ENCODE results near the gene GPC5. TPM values are rescaled to one million over a fixed set of nuclear protein-coding genes. Genes with fewer than 3 reads are reported as not detected.

The GPC5 gene
- polyA plus RNA-seq, 3 donors = 0.04 to 1.0 TPM; not detected in 1

DNA sequence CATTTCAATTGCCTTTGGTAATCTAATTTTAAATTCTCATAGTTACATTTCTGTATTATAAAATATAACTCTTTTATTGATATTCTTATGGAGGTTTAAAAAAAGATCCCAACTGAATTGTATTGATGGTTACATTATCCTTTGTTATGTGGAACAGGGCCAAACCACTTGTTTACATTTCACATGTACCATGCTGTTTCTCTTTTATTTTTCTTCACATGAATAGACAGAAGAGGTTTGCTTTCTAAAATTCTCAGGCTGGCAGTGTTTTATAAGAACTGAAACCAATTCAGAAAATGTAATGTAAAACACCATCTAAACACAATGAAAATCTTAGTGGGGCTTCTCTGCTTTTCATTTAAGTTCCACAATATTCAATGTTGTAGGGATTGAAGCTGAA, 122.5 kb downstream of the GPC5 start:
- H3K27ac ChIP-seq (ENCODE audit: low read depth, low read length) = no peak overlapping the region

DNA sequence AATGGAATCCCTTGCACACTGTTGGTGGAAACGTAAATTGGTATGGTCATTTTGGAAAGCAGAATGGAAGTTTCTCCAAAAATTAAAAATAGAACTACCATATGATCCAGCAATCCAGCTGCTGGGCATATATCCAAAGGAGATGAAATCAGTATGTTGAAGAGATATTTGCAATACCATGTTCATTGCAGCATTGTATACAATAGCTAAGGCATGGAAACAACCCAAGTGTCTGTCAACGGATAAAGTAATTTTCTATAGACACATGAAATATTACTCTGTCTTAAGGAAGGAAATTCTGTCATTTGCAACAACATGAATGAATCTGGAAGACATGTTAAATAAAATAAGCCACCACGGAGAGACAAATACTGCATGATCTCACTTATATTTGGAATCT, 124.7 kb downstream of the GPC5 start:
- WGBS, 3 donors = 71 to 82% (median 75%) methylated on average over 3 of the region's 3 CpGs
- no peak overlapping the region for H3K27ac ChIP-seq (ENCODE audit: low read depth, low read length)

DNA sequence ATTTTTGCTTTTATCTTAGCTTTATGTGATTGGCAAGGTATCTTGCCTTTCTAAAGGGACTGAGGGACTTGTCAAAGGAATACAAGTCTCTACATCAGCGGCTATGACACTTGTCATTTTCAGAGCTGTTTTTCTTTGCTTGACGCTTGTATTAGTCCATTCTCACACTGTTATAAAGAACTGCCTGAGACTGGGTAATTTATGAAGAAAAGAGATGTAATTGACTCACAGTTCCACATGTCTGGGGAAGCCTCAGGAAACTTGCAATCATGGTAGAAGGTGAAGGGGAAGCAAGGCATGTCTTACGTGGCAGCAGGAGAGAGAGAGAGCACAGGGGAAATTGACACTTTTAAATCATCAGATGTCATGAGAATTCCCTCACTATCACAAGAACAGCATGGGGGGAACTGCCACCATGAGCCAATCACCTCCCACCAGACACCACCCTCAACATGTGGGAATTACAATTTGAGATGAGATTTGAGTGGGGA, 128.2 kb downstream of the GPC5 start:
- 81 to 84% (median 82%) methylated on average over 3 of the region's 3 CpGs for WGBS, 3 donors
- no peak overlapping the region for H3K27ac ChIP-seq (ENCODE audit: low read depth, low read length)

DNA sequence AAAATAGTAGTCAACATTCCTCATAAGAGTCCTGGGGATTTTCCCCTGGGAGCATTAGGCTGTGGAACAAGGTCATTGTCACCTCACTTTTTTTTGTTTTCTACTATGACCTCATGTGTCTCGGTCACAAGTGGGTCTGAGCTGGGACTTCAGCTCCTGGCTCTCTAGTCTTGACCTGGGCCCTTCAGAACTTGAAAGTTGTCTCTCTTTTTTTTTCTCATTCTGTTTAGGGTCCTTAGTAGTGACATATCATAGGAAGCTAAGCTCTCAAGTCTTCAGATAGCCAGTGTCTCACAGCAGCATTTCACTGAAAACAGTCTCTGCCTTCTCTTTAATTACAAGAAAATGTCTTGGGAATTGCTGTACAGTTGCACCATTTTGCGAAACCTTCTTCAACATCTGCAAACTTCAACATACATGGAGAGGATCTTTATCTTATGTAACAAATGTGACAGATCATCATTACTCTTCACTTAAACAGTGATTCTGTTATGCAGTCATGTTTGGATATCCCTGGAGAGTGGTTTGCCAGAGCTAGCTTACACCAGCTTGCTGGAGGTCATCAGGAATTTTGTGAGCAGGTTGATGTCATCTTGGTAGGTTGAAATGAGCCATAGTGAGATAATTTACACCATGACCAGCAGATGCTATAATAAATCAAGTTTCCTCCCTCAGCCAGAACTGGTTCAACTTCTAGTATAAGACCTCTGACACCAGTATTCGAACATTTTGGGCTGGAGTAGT, 131.5 kb downstream of the GPC5 start:
- WGBS, 3 donors = 65 to 79% (median 74%) methylated on average over 3 of the region's 3 CpGs

DNA sequence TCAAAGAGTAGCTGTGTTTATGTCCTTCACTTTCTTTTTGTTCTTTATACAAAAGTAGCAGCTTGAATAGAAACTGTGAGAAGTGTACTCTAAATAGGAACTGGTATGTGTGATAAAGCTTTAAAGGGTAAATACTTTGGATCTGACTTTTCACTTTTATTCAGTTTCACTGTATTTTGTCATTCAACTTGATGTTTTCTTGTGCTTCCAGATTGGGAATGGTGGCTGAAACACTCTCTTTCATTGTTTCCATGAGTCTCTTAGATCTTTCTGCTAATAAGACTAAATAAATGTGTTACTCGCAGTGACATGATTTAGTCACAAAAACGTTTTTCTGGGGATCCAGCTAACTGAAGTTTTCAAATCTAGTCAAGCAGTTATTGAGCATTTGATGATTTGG, 133.2 kb downstream of the GPC5 start:
- 54 to 55% (median 55%) methylated on average over 2 of the region's 2 CpGs for WGBS, 3 donors
- H3K27ac ChIP-seq (ENCODE audit: low read depth, low read length) = no peak overlapping the region

More for the DNA sequence above, 131.5 kb downstream of the GPC5 start:
- H3K27ac ChIP-seq (ENCODE audit: low read depth, low read length) = no peak overlapping the region

DNA sequence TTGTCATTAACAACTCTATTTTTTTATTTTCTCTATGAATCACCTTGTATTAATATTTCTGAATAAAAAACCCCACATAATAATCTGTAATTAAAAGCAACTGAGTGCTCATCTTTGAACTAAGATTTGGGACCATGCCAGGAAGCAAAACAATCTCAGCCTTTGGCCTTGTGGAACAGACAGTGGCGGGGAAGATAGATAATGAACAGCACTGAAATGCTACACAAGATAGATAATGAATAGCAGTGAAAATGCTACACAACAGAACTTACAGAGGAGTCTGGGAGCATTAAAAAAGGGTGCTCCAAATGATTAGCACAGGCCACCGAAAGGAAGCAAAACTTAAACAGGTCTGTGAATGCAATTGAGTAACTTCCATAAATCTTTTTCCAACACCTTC, 134.9 kb downstream of the GPC5 start:
- 62 to 73% (median 73%) methylated on average over 2 of the region's 2 CpGs for WGBS, 3 donors
- H3K27ac ChIP-seq (ENCODE audit: low read depth, low read length) = no peak overlapping the region

DNA sequence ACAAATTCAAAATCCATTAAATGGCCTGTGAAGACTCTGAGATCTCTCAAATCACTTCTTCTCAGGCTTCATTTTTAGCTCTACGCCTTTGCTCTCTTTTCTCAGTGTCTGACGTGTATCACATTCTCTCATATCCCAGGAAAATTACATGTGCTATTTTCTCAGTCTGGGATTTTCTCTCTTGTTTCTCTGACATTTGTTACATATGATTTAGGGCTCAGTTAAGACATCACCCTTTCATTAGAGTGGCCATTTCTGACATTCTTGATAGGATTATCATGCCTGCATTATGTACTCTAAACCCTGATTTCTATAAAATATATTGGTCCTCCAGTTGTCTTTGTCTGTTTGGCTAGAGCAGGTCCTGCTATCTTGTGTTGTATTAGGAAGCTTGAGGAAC, 136.6 kb downstream of the GPC5 start:
- no peak overlapping the region for H3K27ac ChIP-seq (ENCODE audit: low read depth, low read length)
- WGBS, 3 donors = 84 to 95% (median 90%) methylated on average over 2 of the region's 2 CpGs

DNA sequence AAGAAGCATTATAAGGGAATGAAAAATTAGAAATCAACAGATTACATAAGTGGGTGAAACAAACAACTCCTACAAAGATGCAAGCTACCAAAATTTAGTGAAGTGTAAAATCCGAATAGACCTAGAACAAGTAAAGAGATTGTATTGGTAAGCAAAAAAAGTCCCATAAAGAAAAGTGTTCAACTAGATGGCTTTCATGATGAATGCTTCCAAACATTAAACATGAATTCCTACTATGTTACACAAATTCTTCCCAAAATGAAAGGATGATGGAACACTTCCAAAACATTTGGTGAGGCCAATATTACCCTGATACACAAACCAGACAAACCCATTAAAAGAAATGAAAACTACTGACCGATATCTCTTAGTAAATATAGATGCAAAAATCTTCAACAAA, 139.0 kb downstream of the GPC5 start:
- H3K27ac ChIP-seq (ENCODE audit: low read depth, low read length) = no peak overlapping the region
- 81 to 92% (median 89%) methylated on average over 2 of the region's 2 CpGs for WGBS, 3 donors

DNA sequence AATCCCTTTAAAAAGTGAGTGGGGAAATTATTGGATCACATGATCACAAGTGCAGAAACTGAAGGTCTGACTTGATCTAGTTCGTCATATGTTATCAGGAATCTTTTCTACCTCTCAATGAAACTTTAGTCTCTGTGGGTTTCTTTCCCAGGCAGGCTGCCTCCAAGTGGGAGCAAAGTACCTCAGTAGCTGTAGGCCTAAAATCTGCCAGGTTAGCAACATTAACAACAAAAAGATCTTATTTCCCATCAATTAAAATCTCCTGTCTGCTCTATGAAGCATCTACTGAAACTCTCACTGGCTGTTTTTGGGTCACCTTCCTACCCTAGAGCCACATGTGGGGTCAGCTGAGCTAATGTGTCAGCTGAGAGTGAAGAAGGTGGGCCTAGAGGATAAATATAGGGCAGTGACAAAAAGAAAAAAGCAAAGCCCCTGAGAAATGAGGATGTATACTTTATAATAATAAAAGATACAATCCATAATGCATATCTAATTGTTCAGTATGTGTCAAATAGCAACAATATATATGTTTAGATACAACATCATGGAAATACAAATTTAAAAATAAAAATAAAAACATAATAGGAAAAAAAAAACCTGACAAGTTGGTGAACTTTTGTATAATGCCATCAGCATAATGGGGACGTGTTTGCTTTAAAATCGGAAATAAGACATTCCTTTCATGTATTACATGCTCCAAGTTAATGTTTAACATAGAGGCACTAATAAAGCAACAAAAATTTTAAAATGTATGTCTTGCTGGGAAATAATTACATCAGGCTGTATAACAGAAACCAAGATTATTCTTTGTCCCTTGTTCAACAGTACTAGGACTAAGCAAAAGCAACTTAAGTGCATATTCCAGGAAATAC, 141.1 kb downstream of the GPC5 start:
- H3K27ac ChIP-seq (ENCODE audit: low read depth, low read length) = no peak overlapping the region
- 41 to 91% (median 85%) methylated on average over 3 of the region's 3 CpGs for WGBS, 3 donors

DNA sequence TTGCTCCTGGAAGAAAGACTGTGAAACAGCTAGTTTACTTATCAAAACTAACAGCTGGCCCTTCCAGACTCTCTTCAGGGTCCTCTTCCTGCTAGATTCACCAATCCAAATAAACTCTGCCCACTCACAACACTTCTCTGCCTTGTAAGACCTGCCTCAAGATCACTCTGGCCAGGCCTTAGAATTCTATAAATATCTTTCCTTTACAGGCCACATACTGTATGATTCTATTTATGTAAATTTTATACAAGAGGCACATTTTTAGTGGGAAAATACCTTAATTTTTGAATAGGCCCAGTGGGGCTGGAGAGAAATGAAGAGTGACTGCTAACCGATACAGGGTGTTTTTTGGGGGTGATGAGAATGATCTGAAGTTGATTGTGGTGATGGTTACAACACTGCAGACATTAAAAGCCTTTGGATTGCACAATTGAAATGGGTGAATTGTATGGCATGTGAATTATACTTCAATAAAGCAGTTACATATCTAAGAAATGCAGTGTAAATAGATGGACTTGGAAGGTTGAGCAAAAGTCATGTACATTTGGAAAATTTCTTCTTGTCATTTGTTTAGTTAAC, 141.8 kb downstream of the GPC5 start:
- H3K27ac ChIP-seq (ENCODE audit: low read depth, low read length) = no peak overlapping the region
- WGBS, 3 donors = 75 to 91% (median 89%) methylated on average over 1 of the region's 1 CpG

DNA sequence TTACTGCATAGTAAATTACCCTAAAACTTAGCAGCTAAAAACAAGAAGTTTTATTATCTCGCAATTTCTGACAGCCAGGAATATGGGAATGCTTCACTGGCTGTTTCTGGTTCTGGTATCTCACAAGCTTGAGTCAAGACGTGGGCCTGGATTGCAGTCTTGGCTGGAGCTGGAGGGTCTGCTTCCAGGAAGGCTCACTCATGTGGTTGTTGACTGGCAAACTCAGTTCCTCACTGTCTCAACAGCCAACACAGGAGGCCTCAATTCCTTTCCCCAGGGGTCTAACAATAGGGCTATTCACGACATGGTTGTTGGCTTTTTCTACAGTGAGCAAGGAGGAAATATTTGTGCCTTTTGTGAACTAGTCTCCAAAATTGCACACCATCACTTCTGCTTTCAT, 146.3 kb downstream of the GPC5 start:
- H3K27ac ChIP-seq (ENCODE audit: low read depth, low read length) = no peak overlapping the region
- WGBS, 3 donors = 38 to 46% (median 43%) methylated on average over 3 of the region's 3 CpGs

DNA sequence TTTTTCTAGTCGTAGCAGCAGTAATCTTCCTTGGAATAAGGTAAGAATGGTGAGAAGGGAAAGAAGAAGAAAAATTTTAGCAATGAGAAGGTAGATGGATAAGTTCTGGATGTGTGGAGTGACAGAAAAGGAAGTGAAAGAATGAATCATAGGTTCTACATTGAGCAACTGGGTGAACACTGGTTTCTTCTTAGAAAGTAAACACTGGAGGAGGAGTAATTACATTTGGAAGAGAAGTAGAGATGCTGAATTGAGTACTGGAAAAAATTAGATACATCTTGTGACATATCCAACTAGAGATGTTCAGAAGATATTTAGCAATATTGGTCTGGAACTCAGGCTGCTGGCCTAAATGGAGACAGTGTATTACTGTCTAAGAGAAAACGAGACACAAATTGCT, 148.5 kb downstream of the GPC5 start:
- H3K27ac ChIP-seq (ENCODE audit: low read depth, low read length) = no peak overlapping the region
- WGBS, 3 donors = 75 to 83% (median 80%) methylated on average over 2 of the region's 2 CpGs

DNA sequence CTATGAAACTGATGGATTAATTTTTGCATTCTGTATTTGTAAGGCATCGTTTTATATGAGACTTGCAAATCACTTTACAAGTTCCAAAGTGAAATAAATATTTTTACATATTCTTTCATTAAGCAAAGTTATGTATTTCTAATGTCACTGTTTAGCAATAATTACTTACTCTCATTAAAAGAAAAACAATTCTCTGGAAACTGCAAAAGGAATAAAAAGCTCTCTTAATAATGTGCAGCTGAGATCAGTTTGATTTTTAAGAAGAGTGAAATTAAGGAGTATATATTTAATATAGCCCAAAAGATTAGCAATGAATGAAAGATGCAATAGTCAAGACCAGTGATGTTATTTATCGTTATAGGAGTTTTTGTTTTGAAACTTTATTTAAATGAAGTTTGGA, 155.2 kb downstream of the GPC5 start:
- 74 to 82% (median 78%) methylated on average over 2 of the region's 2 CpGs for WGBS, 3 donors
- H3K27ac ChIP-seq (ENCODE audit: low read depth, low read length) = no peak overlapping the region

DNA sequence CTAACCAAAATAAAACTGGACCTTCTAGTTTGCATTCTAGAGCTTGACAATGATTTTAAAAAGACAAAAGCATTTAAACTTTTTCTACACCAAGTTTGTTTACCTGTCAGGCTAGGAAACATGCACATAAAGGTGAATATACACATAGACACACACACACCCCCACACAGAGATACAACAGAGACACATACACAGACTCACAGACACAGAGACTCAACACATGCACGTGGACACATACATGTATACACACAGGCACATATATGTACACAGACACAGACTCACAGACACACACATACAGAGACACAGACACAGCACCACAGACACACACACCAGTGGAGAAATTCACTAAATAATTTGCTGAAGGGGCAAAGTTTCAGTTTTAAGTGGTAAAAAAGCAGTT, 155.7 kb downstream of the GPC5 start:
- WGBS, 3 donors = 61 to 70% (median 69%) methylated on average over 1 of the region's 1 CpG
- H3K27ac ChIP-seq (ENCODE audit: low read depth, low read length) = no peak overlapping the region

DNA sequence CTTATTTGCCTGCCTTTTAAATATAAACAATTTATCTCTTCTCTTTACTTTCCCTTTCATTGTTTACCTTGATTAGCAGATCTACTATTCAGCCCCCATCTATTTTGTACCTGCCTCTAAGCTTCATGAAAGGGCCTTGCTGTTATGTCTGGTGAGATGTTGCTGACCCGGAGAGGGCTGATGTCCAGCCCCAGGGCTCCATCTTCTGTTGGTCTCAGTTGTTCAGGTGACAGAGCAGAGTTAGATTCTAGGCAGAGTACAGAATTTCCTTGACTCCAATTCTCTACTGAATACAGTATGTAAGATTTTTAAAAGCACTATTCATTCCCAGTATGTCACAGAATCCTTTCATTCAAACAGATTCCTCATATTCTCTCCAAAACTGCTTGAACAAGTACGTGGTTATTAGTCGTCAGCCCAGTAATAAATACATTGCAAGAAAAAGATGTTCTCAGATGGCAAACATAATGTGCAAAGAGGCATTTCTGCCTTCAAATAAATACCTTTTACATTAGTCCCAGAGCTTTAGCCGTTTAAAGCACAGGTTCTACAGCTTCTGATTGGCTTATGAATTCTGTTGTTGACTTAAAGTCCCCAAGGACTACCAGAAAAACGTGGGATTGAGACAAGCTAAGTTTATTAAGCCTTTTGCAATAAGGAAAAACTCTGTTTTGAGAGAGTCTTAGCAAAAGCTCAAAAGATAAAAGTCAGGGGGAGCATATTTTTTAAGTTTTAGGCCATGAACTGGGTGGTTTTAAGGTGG, 159.1 kb downstream of the GPC5 start:
- no peak overlapping the region for H3K27ac ChIP-seq (ENCODE audit: low read depth, low read length)
- WGBS, 3 donors = 45 to 58% (median 55%) methylated on average over 5 of the region's 5 CpGs

DNA sequence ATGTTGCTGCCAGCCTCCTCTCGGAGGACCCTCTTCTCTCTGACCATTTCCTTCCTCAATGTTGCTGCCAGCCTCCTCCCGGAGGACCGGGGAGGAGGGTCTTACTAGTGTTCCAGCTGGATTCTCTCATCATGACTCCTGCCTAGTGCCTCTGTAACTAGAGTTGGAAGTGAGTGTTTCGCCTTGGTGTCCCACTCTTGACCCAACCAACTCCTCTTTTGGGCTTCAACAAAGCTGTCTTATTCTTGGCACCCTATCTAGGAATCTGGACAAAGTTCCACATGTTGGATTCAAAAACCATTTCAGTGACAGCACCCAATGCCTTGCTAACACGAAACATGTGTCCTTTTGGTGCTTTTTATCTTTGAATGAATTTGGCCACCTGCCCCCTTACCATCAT, 165.4 kb downstream of the GPC5 start:
- 45 to 69% (median 47%) methylated on average over 5 of the region's 5 CpGs for WGBS, 3 donors
- H3K27ac ChIP-seq (ENCODE audit: low read depth, low read length) = no peak overlapping the region

DNA sequence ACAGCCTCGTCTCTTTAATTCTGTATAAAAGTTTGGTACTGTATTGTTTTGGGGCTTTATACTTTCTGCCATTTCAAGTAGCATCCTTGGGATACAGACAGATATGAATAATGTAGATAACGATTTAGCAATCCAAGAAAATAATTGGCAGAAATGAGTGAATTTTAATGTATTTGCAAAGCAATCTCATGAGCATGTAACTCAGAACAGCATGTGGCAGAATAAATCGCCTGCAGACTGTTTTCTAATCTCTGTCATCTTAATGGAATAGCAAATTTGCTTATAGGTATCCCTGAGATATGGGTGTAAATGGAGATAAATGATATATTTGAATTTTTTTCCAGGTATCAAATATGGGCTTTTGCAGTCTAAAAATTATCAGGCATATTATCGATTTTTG, 166.0 kb downstream of the GPC5 start:
- WGBS, 3 donors = 66 to 69% (median 68%) methylated on average over 4 of the region's 4 CpGs
- H3K27ac ChIP-seq (ENCODE audit: low read depth, low read length) = no peak overlapping the region

DNA sequence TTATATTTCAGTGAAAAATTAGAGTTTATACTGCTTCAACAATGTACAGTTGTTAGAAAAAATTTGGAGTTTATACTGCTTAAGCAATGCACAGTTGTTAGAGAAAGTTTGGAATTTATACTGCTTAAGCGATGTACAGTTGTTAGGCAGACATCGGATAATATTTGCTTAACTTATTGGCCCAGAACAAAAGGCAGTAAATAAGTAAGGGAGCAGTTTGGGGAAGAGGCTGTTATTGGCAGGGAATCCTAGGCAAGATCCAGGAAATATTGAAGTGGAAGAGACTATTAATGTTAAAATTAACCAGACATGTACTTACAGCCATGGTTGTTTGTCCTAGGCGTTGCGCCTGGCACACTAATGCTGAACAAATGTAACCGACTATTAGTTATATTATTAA, 166.9 kb downstream of the GPC5 start:
- 57 to 77% (median 70%) methylated on average over 5 of the region's 5 CpGs for WGBS, 3 donors
- no peak overlapping the region for H3K27ac ChIP-seq (ENCODE audit: low read depth, low read length)
